ENCODE data around the gene RNF130. TPM values are rescaled to one million over a fixed set of nuclear protein-coding genes. Genes with fewer than 3 reads are reported as not detected.
"Not testable (repeated sequence)": the region's sequence is repeated elsewhere in the genome, so short reads cannot be mapped to it uniquely, and the experiment has no call there.

Gene RNF130
- total RNA-seq, 1 donor from 2014 or later: 7.3 TPM

DNA sequence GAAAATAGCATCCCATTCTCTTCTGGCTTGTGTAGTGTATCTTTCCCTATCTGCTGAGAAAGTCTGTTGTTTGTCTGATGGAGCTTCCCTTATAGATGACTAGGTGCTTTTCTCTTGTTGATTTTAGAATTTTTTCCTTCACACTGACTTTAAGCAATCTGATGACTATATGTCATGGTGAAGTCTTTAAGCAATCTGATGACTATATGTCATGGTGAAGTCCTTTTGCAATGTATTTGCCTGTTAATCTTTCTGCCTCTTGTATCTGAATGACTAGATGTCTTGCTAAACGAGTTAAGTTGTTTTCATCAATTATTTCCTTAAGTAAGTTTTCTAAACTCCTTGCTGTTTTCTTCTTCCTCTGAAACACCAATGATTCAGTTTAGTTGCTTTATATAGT is 80.5 kb downstream of the RNF130 start:
- H3K36me3 Mint-ChIP-seq (ENCODE audit: low read depth): no peaks in the 10 kb centered on the region
- H3K4me3 Mint-ChIP-seq: no peak overlapping the region
- peaks cover 7% of the 10 kb centered on the region for H3K9me3 Mint-ChIP-seq
- DNase-seq: no peak
- H3K27me3 Mint-ChIP-seq: peaks cover 5% of the 10 kb centered on the region
- intact Hi-C loops (cut with micrococcal nuclease): no loop called here
- no peak overlapping the region for H3K27ac Mint-ChIP-seq
- H3K4me1 Mint-ChIP-seq: no peaks in the 10 kb centered on the region

DNA sequence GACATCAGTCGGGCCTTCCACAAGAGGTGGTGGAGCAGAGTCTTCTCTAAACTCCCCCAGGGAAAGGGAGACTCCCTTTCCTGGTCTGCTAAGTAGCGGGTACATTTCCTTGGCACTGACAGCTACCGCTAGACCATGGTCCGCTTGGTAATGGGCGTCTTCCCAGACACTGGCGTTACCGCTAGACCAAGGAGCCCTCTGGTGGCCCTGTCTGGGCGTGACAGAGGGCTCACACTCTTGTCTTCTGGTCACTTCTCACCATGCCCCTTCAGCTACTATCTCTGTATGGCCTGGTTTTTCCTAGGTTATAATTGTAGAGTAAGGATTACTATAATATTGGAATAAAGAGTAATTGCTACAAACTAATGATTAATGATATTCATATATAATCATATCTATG is 81.0 kb downstream of the RNF130 start:
- H3K27me3 Mint-ChIP-seq; DNase-seq; H3K4me1 Mint-ChIP-seq; H3K9me3 Mint-ChIP-seq; H3K27ac Mint-ChIP-seq; H3K36me3 Mint-ChIP-seq (ENCODE audit: low read depth); intact Hi-C loops (cut with micrococcal nuclease); H3K4me3 Mint-ChIP-seq: not testable (repeated sequence)

DNA sequence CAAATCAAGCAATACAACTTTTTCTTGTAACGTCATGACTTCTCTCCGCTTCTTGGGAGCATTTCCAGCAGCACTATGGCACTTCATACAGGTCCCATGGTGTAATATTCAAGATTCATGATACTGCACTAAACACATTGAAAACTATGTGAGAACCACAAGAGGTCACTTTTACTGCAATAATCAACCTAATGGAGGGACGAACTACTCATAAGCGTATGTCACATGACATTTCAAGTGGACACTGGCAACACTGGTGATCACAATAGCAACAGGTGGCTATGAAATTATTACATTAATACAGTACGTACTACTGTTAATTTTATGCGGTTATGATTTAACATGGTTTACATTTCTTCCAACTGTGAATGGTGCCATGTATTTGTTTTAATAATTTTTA is 85.2 kb downstream of the RNF130 start:
- Mint-ChIP-seq H3K4me3 (no peak overlapping the region), H3K27me3 (peaks cover 5% of the 10 kb centered on the region), H3K36me3 (ENCODE audit: low read depth) (no peaks in the 10 kb centered on the region), H3K4me1 (no peaks in the 10 kb centered on the region), H3K9me3 (peaks cover 7% of the 10 kb centered on the region), H3K27ac (no peak overlapping the region)
- DNase-seq: no peak
- intact Hi-C loops (cut with micrococcal nuclease): no loop called here

- no peaks in the 10 kb centered on the region for H3K9me3 Mint-ChIP-seq
- DNase-seq: no peak
- intact Hi-C loops (cut with micrococcal nuclease): no loop called here
- no peaks in the 10 kb centered on the region for H3K36me3 Mint-ChIP-seq (ENCODE audit: low read depth)
- H3K4me1 Mint-ChIP-seq: no peaks in the 10 kb centered on the region
- no peak overlapping the region for H3K4me3 Mint-ChIP-seq
- H3K27me3 Mint-ChIP-seq: no peaks in the 10 kb centered on the region
- no peak overlapping the region for H3K27ac Mint-ChIP-seq
Observed at GRCh38 chr5:179981636-179982035, 89.9 kb downstream of the RNF130 start.

GRCh38 chr5:179980767-179981166 is 90.8 kb downstream of the RNF130 start:
- Mint-ChIP-seq H3K27me3 (no peaks in the 10 kb centered on the region), H3K4me1 (no peaks in the 10 kb centered on the region), H3K4me3 (no peak overlapping the region), H3K27ac (no peak overlapping the region), H3K36me3 (ENCODE audit: low read depth) (no peaks in the 10 kb centered on the region), H3K9me3 (no peaks in the 10 kb centered on the region)
- intact Hi-C loops (cut with micrococcal nuclease): no loop called here
- no peak for DNase-seq

- no peak overlapping the region for H3K27ac Mint-ChIP-seq
- no peaks in the 10 kb centered on the region for H3K36me3 Mint-ChIP-seq (ENCODE audit: low read depth)
- no peaks in the 10 kb centered on the region for H3K9me3 Mint-ChIP-seq
- no peaks in the 10 kb centered on the region for H3K4me1 Mint-ChIP-seq
- intact Hi-C loops (cut with micrococcal nuclease): no loop called here
- H3K4me3 Mint-ChIP-seq: no peak overlapping the region
- DNase-seq: no peak
- no peaks in the 10 kb centered on the region for H3K27me3 Mint-ChIP-seq
Observed at GRCh38 chr5:179978792-179979191, 92.8 kb downstream of the RNF130 start.

- no peak overlapping the region for H3K4me3 Mint-ChIP-seq
- no peaks in the 10 kb centered on the region for H3K27me3 Mint-ChIP-seq
- H3K4me1 Mint-ChIP-seq: peaks cover 6% of the 10 kb centered on the region
- no peaks in the 10 kb centered on the region for H3K9me3 Mint-ChIP-seq
- H3K27ac Mint-ChIP-seq: no peak overlapping the region
- DNase-seq: no peak
- intact Hi-C loops (cut with micrococcal nuclease): no loop called here
- no peaks in the 10 kb centered on the region for H3K36me3 Mint-ChIP-seq (ENCODE audit: low read depth)
Observed at GRCh38 chr5:179975713-179976134, 95.8 kb downstream of the RNF130 start.

DNA sequence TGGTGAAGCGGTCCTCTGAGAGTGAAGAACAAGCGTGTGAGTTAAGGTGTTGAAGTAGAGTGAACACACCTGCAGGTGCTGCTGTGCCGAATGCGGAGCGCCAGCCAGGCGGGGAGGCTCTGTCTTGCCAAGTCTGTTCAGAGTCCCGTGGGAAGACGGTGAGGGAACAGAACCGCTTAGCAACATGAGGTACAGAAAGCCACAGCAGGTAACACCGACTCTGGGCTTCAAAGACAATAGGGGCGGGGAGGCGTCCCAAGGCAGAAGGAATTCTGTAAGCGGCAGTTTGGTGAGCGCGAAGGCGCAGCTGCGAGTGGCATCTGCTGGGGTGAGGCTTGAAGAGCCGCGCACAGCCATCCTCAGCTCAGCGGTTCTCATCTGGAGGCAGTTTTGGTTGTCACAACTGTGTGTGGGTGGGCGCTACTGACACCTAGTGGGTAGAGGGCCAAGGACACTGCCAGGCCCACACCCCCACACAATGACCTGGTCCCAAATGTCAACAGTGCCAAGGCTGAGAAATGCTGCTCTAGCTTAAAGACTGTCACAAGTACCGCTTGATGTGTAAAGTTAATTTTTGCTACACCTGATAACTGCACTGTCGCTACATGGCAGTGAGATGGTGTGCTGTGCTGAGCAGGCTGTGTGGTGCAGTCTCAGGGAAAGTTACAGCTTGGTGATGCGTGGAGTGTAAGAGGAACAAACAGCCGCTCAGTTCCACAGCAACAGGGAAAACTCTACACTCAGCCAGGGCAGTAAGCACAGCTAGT is 96.4 kb downstream of the RNF130 start:
- no peaks in the 10 kb centered on the region for H3K36me3 Mint-ChIP-seq (ENCODE audit: low read depth)
- peaks cover 8% of the 10 kb centered on the region for H3K4me1 Mint-ChIP-seq
- no peaks in the 10 kb centered on the region for H3K9me3 Mint-ChIP-seq
- no peaks in the 10 kb centered on the region for H3K27me3 Mint-ChIP-seq
- H3K4me3 Mint-ChIP-seq: no peak overlapping the region
- H3K27ac Mint-ChIP-seq: no peak overlapping the region
- peak; percentile 78 for DNase-seq
- intact Hi-C loops (cut with micrococcal nuclease): no loop called here

DNA sequence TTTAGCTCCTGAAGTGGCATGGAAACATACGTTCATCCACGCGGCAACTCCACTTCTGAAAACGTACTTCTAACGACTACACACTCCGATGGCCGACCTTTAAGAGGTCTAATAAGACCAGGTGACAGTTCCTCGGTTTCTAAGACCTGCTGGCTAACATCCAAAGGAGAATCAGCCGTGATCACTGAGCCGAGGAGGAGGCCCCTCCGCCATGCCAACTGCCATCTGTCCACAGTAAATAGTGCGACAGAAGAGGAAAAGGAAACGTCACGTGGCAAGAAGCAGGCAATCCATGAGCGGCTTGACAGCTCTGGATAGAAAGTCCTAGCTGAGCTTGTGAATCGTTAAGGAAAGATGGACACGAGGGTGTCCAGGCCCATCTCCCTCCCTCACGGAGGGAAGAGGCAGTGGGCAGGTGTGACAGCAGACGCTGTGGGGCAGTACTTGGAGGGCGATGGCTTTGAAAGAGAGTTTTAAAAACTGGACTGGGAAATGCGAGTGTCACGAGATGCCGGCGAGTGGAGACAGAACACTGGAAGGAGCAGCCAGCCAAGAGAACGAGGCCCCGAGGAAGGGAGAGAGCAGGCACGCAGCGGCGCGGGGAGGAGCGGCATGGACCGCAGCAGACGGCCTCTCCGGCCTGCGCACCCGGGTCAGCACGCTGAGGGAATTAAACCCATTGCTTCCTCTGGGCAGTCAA is 97.2 kb downstream of the RNF130 start:
- Mint-ChIP-seq H3K36me3 (ENCODE audit: low read depth) (no peaks in the 10 kb centered on the region), H3K9me3 (no peaks in the 10 kb centered on the region), H3K27ac (no peak overlapping the region), H3K4me3 (no peak overlapping the region), H3K4me1 (peaks cover 8% of the 10 kb centered on the region), H3K27me3 (no peaks in the 10 kb centered on the region)
- peak; percentile 48 for DNase-seq
- intact Hi-C loops (cut with micrococcal nuclease): no loop called here

GRCh38 chr5:179973391-179973790 is 98.2 kb downstream of the RNF130 start:
- Mint-ChIP-seq H3K36me3 (ENCODE audit: low read depth) (no peaks in the 10 kb centered on the region), H3K4me1 (peaks cover 8% of the 10 kb centered on the region), H3K27me3 (no peaks in the 10 kb centered on the region), H3K27ac (no peak overlapping the region), H3K9me3 (no peaks in the 10 kb centered on the region), H3K4me3 (no peak overlapping the region)
- intact Hi-C loops (cut with micrococcal nuclease): no loop called here
- DNase-seq: no peak

DNA sequence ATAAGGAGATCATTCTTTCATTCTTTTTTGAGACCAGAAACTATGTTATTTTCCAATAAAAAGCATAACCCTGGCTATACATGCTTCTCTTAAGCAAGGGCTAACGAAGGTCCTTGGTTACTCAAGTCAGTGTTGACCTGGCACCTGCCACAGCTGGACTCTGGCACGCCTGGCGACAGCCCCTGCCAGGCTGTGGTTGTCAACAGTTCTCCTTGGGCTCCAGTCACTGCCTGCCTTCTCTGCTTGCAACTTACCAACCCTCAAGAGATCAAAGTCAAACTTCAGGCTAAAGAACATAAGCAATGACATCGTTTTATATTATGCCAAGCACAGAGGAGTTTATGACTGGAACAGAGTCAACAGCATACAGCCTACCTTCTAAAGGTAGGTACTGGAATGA is 102.4 kb downstream of the RNF130 start:
- Mint-ChIP-seq H3K4me1 (peaks cover 8% of the 10 kb centered on the region), H3K4me3 (no peak overlapping the region), H3K27me3 (no peaks in the 10 kb centered on the region), H3K36me3 (ENCODE audit: low read depth) (no peaks in the 10 kb centered on the region), H3K27ac (no peak overlapping the region), H3K9me3 (no peaks in the 10 kb centered on the region)
- intact Hi-C loops (cut with micrococcal nuclease): no loop called here
- DNase-seq: no peak

DNA sequence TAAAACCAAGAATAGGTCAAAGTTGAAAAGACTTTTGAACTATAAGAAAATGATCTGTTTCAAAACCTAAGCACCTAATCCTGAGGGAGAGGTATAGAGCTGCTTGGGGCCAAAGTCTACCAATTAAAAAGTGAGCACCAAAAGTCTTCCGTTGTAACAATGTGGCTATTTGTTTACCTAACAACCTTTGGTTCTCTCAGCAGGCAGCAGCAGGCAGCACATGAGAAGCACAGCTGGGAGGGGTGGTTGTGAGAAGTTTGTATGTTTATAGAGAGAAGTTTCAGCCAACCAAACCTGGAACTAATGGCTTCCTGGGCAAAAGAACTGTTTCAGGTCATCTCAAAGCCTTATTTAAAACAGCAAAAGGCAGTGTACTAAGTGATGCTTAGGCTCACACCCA is 104.1 kb downstream of the RNF130 start:
- no peaks in the 10 kb centered on the region for H3K36me3 Mint-ChIP-seq (ENCODE audit: low read depth)
- H3K27me3 Mint-ChIP-seq: no peaks in the 10 kb centered on the region
- no peak overlapping the region for H3K27ac Mint-ChIP-seq

GRCh38 chr5:179964015-179964414 is 107.5 kb downstream of the RNF130 start:
- H3K36me3 Mint-ChIP-seq (ENCODE audit: low read depth): no peaks in the 10 kb centered on the region
- no peaks in the 10 kb centered on the region for H3K4me1 Mint-ChIP-seq
- DNase-seq: peak; percentile 26
- H3K9me3 Mint-ChIP-seq: no peaks in the 10 kb centered on the region
- intact Hi-C loops (cut with micrococcal nuclease): no loop called here
- no peaks in the 10 kb centered on the region for H3K27me3 Mint-ChIP-seq
- H3K27ac Mint-ChIP-seq: no peak overlapping the region
- H3K4me3 Mint-ChIP-seq: no peak overlapping the region

More for the DNA sequence above, 104.1 kb downstream of the RNF130 start:
- peak; percentile 47 for DNase-seq
- Mint-ChIP-seq H3K9me3 (no peaks in the 10 kb centered on the region), H3K4me1 (peaks cover 8% of the 10 kb centered on the region), H3K4me3 (no peak overlapping the region)
- intact Hi-C loops (cut with micrococcal nuclease): no loop called here

DNA sequence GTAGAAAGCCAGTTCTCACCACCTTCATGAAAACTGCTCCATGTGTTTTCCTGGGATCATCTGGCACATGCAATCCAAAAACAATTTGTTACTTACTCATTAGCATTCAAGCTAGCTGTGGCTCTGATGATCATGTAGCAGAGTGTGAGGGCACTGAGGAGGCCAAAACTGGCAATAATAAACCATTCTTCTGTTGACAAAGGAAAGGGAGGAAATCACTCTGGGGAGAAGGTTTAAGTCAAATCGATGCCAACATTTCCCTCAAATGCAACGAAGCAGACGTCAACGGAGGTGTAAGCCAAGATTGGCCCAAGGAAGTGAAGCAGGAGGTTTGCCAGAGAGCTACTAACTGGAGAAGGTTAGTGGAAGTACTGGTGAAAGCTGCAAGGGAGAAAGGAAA is 108.2 kb downstream of the RNF130 start:
- DNase-seq: peak; percentile 34
- H3K36me3 Mint-ChIP-seq (ENCODE audit: low read depth): no peaks in the 10 kb centered on the region
- intact Hi-C loops (cut with micrococcal nuclease): no loop called here
- H3K27ac Mint-ChIP-seq: no peak overlapping the region
- no peaks in the 10 kb centered on the region for H3K27me3 Mint-ChIP-seq
- H3K9me3 Mint-ChIP-seq: no peaks in the 10 kb centered on the region
- H3K4me1 Mint-ChIP-seq: no peaks in the 10 kb centered on the region
- H3K4me3 Mint-ChIP-seq: no peak overlapping the region

Measured in activated CD4-positive, alpha-beta T cell treated with anti-CD3 and anti-CD28 coated beads, Interleukin-2, amount 10 ng/mL, durations not matched to agents 24 days and 14 days (primary cell).